Epithelial cell of proximal tubule (primary cell): ENCODE results near the gene MTIF2. TPM values are rescaled to one million over a fixed set of nuclear protein-coding genes. Genes with fewer than 3 reads are reported as not detected.
A peak's percentile ranks its signal among the peaks of the same experiment; 100 is the strongest.
"Not testable (repeated sequence)": the region's sequence is repeated elsewhere in the genome, so short reads cannot be mapped to it uniquely, and the experiment has no call there.

Experiments
- DNase-seq: peaks from one replicate; pipeline ENCODE4 v3.0.0-alpha.2; 2011; ENCODE audit warnings: low read depth
- H3K4me3 ChIP-seq: 2 replicates; pipeline ENCODE4 v1.5.1; 2011; ENCODE audit warnings: low read depth, mild to moderate bottlenecking, low read length
- CTCF ChIP-seq: conservative IDR thresholded peaks from 2 replicates; pipeline ENCODE4 v1.5.1; 2012; ENCODE audit warnings: low read depth, mild to moderate bottlenecking, low read length
- total RNA-seq: library from RNA; depleted of rRNA; stranded (reverse); fragments of >200 nt; gene quantifications from 2 replicates; pipeline ENCODE4 v1.2.3, GENCODE V29; 2015

The MTIF2 gene
- total RNA-seq, 1 donor from 2014 or later, result 22.7 TPM

GRCh38 chr2:55268288-55268906 lies 634 bp downstream of the MTIF2 start:
- no peak for DNase-seq
- TF ChIP-seq CTCF, result peak; percentile 2
- H3K4me3 ChIP-seq, result peak overlapping the region; percentile 96

- not testable (repeated sequence) for H3K4me3 ChIP-seq
These were observed 9.4 kb downstream of the MTIF2 start for GRCh38 chr2:55259586-55259985.

GRCh38 chr2:55252832-55253231 lies 16.2 kb downstream of the MTIF2 start:
- H3K4me3 ChIP-seq, result no peak overlapping the region
- TF ChIP-seq CTCF, result no peak
- DNase-seq, result no peak

More at GRCh38 chr2:55259586-55259985, 9.4 kb downstream of the MTIF2 start:
- not testable (repeated sequence) for DNase-seq

- no peak for TF ChIP-seq CTCF
- DNase-seq, result no peak
- no peak overlapping the region for H3K4me3 ChIP-seq
These were observed 22.0 kb downstream of the MTIF2 start for GRCh38 chr2:55247025-55247424.

GRCh38 chr2:55245411-55245810 lies 23.6 kb downstream of the MTIF2 start:
- H3K4me3 ChIP-seq, result no peak overlapping the region
- DNase-seq, result no peak
- no peak for TF ChIP-seq CTCF

GRCh38 chr2:55242617-55243016 lies 26.4 kb downstream of the MTIF2 start:
- H3K4me3 ChIP-seq, result no peak overlapping the region
- TF ChIP-seq CTCF, result no peak
- no peak for DNase-seq

- DNase-seq, H3K4me3 ChIP-seq: not testable (repeated sequence)
These were observed 27.4 kb downstream of the MTIF2 start for GRCh38 chr2:55241582-55241981.

- no peak for TF ChIP-seq CTCF
- no peak overlapping the region for H3K4me3 ChIP-seq
- DNase-seq, result no peak
These were observed 29.3 kb downstream of the MTIF2 start for GRCh38 chr2:55239656-55240222.
